ENCODE data around the gene CACNB2.

The CACNB2 gene

DNA sequence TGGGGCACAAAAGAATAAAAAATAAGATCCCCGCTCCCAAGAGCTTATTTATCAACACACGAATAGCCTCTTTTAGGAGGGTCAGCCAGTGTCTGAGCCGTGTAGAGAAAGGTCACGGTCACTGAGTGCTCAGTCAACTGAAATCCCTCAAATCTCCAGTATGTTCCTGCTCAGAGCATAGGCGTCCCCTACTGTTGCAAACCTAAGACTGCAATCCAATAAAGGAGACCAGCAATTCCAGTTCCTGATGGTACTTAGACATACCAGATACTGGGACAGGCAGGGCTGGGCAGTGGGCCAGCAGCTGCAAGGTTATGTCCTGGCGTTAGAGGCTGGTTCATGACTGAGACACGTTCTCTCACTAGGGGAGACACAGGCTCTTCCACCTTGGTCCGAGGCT, 93.6 kb downstream of the CACNB2 start:
- DNase-seq: no peak

- no peak for DNase-seq
Measured at GRCh38 chr10:18235477-18235876, 95.3 kb downstream of the CACNB2 start.

GRCh38 chr10:18236756-18237155, 96.5 kb downstream of the CACNB2 start:
- no peak for DNase-seq

GRCh38 chr10:18238870-18239485, 98.8 kb downstream of the CACNB2 start:
- no peak for DNase-seq

GRCh38 chr10:18240185-18240882, 100.1 kb downstream of the CACNB2 start:
- no peak for DNase-seq

GRCh38 chr10:18246967-18247366, 106.7 kb downstream of the CACNB2 start:
- DNase-seq: no peak

DNA sequence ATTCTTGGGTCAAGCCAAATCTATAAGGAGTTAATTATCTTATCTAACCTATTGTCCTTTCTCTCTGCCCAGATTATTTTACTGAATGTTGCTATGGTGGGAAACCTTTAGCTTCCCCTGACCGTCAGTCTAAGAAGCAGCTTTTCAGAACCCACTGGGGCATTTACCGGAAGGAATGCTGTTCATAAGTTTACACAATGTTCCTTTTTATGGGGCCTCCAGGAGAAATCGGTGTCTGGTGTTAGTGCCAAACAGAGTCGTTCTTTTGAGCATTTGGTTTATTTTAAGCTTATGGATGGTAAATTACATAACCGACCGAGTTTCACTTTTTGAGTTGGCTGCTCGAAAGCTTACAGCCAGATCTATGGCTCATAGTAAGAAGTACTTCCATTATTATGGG, 111.9 kb downstream of the CACNB2 start:
- no peak for DNase-seq

GRCh38 chr10:18254086-18254485, 113.9 kb downstream of the CACNB2 start:
- no peak for DNase-seq

GRCh38 chr10:18254692-18255091, 114.5 kb downstream of the CACNB2 start:
- no peak for DNase-seq

DNA sequence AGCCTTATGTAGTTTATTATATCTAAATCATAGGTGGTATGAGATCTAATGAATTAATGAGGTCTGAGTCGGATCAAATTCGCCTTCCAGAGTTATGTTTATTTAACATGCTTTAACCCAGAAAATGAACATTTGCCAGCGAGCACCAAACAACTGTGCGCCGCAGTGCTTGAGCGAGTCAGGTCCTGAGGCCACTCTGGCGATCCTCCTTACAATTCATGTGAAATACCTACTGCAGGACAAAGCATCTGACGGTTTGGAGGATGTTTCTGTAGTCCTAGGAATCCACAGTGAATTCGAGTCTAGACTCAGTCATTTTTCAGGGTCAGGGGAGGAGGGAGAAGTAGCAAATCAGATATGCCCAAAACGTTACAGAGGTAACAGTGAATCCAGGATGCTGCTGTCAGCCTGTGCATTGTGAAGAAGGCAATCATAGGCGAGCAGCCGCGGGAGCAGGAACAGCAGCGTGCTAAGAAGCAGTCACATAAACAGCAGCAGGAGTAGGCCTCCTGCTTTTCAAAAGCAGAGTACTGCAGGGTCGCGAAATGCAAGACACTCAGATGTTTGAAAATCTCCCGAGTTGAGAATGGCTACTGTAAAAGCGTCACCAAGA, 120.2 kb downstream of the CACNB2 start:
- DNase-seq: no peak

GRCh38 chr10:18261063-18261610, 120.9 kb downstream of the CACNB2 start:
- no peak for DNase-seq

DNA sequence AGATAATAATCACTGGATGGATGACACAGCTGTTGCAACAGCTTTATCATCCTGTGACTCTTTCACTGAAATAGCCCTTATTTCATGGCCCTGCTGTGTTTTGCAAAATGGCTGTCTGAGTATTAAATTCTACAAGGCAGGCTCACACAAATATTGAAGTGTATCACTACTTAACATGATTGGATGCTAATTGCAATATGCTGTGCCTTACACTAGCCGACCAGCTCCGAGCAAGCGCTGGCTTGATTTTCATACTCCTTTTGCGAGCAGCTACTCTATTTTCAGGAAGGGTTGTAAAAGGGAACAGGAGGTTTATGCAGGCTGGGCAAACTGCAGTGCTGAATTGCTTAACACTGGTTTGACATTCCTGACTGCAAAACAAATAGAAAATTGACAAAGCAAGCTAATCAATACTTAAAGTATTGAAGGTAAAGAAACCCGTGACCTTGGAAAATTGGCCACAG, 121.6 kb downstream of the CACNB2 start:
- no peak for DNase-seq

DNA sequence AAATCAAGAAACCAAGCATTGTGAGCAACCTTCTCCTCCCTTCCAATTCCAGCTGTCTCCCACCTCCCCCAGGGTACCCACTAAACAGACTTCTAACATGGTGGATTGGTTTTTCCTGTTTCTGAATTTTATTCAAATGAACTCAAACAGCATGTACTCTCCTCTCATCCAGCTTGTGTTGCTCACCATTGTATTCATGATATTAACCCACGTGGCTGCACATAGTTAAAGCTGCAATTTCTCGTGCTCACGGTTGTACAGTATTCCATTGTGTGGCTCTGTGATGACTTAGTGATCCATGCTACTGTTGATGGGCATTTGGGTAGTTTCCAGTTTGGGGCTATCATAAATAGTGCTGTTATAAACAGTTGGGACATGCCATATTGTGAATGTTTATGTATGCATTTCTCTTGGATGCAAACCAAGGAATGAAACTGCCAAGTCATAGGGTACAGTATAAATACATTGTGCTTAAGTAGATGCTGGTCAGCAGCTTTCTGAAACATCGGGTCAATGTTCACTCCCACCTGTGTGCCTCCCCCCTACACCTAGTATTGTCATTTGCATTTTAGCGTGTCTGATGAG, 124.3 kb downstream of the CACNB2 start:
- no peak for DNase-seq

DNA sequence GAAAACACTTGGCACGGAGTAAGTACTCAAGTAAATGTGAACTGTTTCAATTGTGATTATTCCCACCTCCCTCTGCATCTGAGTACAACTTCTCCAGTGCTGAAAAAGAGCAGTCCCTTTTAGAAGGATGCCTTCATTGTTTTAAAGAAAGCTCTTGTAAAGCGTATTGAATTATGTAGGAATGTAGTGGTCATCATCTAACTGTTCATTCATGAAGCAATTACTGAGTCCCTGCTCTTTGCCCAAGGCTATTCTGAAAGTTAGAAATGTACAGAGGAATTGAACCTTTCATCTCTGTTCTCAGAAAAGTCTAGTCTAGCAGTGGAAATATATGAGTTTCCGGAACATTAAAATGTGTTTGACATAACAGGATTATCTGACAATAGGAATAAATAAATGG, 127.8 kb downstream of the CACNB2 start:
- no peak for DNase-seq

- no peak for DNase-seq
Measured at GRCh38 chr10:18271491-18271890, 131.3 kb downstream of the CACNB2 start.

- no peak for DNase-seq
Measured at GRCh38 chr10:18273039-18273438, 132.8 kb downstream of the CACNB2 start.

DNA sequence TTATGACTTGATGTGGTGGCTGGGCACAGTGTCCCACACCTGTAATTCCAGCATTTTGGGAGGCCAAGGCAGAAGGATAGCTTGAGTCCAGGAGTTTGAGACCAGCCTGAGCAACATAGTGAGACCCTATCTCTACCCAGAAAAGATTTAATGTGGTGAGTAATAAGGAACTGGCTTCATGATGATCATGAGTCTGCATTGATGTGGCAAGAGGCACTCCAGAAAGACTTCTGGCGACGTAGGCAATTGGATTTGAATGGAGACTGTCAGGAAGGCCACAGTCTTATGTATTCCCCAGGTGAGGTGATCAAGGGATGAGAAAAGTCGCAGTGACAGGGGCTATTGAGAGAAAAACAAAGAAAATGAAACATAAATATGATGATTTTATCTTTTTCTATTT, 138.0 kb downstream of the CACNB2 start:
- DNase-seq: no peak

DNA sequence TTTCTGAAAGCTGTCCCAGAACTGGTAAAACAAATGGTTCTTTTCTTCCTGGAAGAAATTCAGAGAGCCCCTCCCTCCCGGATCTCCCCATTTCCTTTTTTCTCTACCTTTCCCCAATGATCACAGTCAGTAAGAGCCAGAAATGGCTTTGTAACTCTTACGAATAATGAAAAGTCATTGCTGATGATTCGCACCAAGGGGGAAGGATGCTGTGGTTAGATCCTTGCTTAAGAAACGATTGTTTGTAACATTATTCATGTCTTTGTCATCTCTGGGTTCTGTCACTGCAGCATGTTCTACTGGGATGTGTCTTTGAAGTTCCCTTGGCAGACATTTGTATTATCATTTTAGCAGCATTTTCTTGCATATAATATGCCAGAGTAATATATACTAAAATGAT, 138.9 kb downstream of the CACNB2 start:
- no peak for DNase-seq

DNA sequence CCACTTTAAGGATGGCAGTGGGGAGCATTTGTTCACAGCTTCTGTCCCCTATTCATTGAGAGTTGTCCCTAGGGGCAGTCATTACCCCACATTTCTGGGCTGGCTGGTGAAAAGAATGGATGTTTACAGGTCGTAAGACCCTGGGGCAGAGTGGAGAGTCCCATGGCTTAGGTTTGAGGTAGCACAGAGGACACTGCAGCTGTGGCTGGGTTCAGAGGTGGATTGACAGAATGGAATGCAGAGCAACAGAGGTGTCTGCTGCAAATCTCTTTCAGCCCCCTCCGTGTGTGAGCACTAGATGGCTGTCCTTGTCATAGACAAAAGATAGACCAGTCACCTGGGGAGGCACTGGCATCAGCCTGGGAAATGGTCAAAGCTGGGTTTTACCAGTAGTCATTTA, 141.9 kb downstream of the CACNB2 start:
- no peak for DNase-seq

DNA sequence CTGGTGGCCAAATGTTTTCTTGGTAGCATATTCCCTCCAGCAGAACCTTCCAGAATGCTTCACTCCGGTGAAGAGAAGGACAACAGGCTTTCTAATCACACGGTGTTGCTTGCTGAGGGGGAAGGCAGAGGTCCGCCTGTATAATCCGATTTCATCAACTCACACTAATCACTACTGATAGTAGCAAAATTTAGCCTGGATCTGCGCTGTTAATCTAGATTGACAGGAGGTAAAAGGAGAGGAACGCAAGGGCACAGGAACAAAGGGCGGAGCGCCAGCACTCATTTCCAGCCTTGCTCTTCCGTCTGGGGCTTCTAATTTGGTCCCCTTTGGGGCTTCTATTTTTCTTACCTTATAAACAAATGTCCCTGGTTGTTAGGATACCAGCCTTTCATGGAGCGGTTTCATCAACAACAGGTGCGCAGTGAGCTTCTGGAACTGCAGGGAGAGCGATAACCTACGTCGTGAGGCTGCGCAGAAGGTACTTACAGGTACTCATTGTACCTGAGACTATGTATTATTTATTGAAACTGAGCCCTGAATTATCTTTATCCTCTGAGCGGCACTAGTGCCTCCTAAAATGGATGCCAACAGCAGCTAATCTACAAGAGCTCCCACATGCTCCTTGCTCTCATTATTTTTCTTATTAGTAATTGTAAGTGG, 150.6 kb downstream of the CACNB2 start:
- DNase-seq: no peak

DNA sequence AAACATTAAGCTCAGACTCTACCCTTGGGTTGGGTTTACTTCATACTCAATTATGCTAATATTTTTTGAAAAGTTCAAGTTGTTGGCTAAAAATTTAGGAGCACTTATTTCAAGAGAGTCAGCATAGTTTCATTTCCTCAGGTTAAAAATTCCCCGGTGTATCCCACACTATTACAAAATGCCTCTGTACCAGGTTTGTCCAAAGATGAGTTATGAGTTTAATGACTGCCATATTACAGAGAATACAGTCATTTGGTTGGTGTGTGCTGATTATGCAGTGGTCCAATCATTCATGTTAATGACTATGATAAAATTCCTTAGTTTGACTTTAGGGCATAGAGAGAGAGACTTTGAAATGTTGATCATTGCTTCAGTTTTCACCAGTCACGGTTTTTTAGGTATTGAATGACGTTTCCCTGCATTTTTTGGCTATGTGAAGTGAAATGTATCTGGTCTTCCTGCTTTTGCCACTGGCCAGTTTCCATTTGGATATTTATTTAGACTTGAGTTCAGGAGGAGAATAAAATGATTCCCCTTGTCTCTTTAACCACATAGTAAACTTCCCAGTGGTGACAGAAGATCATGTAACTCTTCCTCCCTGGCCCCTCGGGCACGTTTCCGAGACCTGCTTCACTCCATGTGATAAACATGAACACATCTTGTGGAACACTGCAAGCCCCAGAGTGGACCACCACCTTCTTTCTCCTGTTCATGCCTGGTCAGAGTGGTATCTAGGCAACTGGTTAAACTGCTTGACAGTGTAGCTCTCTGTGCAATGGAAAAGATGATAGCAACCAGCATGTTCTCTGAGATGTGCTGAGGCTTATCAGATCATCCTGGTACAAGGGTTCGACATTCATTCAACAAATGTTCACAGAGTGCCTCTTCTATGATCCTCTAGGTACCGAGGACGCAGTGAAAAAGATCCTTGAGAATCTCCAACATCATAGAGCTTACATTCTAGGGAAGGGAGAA, 153.6 kb downstream of the CACNB2 start:
- DNase-seq: no peak

- no peak for DNase-seq
Measured at GRCh38 chr10:18294633-18295032, 154.4 kb downstream of the CACNB2 start.
